Measurements from ENCODE around the gene CDCA7L.

DNA sequence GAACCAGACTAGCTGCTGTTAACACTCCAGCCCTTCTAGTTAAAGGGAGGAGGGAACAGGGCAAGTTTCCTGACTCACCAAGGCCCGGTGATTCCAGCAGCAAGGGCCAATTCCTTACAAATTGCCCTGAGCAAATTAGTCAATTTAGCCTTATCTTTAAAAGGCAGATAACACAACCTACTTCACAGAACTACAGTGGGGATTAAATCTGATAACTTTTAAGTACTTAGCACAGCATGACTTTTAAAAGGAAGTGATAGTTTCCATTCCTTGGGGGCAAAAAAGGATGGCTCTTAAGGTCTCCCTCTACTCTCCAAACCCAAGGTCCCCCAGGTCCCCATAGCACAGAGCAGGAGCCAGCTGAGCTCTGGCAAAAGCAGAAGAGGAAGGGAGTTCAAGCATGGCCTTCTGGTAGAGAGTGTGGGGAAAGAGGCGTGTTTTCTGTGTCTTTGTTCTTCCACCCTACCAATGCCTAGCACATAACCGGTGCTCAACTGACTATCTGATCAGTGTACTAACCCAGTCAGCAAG is 4.0 kb downstream of the CDCA7L start:
- TF ChIP-seq, protein P1, sequence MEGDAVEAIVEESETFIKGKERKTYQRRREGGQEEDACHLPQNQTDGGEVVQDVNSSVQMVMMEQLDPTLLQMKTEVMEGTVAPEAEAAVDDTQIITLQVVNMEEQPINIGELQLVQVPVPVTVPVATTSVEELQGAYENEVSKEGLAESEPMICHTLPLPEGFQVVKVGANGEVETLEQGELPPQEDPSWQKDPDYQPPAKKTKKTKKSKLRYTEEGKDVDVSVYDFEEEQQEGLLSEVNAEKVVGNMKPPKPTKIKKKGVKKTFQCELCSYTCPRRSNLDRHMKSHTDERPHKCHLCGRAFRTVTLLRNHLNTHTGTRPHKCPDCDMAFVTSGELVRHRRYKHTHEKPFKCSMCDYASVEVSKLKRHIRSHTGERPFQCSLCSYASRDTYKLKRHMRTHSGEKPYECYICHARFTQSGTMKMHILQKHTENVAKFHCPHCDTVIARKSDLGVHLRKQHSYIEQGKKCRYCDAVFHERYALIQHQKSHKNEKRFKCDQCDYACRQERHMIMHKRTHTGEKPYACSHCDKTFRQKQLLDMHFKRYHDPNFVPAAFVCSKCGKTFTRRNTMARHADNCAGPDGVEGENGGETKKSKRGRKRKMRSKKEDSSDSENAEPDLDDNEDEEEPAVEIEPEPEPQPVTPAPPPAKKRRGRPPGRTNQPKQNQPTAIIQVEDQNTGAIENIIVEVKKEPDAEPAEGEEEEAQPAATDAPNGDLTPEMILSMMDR (IDR thresholded peaks at IDR 0.05): no peak
- TF ChIP-seq POLR2A (IDR thresholded peaks at IDR 0.05): no peak

All from lower leg skin (tissue), 3 donors.